ENCODE results near the gene TSGA10IP. TPM values are rescaled to one million over a fixed set of nuclear protein-coding genes. Genes with fewer than 3 reads are reported as not detected.

Gene TSGA10IP
- total RNA-seq, 2 donors from 2014 or later, result 0.97 to 5.6 TPM

- no peak for DNase-seq
- peaks cover 5% of the 10 kb centered on the region for H3K4me1 Mint-ChIP-seq
- no peaks in the 10 kb centered on the region for H3K27me3 ChIP-seq (ENCODE audit: control insufficient read depth, insufficient read depth, low read length, poor library complexity, severe bottlenecking)
- no peaks in the 10 kb centered on the region for H3K9me3 ChIP-seq (ENCODE audit: control insufficient read depth, low read length)
- no peak overlapping the region for H3K4me3 ChIP-seq (ENCODE audit: low read length)
- TF ChIP-seq, protein P1, sequence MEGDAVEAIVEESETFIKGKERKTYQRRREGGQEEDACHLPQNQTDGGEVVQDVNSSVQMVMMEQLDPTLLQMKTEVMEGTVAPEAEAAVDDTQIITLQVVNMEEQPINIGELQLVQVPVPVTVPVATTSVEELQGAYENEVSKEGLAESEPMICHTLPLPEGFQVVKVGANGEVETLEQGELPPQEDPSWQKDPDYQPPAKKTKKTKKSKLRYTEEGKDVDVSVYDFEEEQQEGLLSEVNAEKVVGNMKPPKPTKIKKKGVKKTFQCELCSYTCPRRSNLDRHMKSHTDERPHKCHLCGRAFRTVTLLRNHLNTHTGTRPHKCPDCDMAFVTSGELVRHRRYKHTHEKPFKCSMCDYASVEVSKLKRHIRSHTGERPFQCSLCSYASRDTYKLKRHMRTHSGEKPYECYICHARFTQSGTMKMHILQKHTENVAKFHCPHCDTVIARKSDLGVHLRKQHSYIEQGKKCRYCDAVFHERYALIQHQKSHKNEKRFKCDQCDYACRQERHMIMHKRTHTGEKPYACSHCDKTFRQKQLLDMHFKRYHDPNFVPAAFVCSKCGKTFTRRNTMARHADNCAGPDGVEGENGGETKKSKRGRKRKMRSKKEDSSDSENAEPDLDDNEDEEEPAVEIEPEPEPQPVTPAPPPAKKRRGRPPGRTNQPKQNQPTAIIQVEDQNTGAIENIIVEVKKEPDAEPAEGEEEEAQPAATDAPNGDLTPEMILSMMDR (conservative IDR thresholded peaks at IDR 0.05), result no peak
- H3K27ac ChIP-seq (ENCODE audit: low read depth, low read length), result no peak overlapping the region
- peaks cover 35% of the 10 kb centered on the region for H3K36me3 Mint-ChIP-seq (ENCODE audit: low read depth)
- H3K9ac ChIP-seq (ENCODE audit: extremely low read depth, low read length, poor library complexity, severe bottlenecking), result no peak overlapping the region
- H3K9me3 Mint-ChIP-seq, result no peaks in the 10 kb centered on the region
- H3K4me3 Mint-ChIP-seq, result no peak overlapping the region
- H3K27ac Mint-ChIP-seq, result no peak overlapping the region
- H3K4me1 ChIP-seq (ENCODE audit: control insufficient read depth, insufficient read depth, low read length), result no peaks in the 10 kb centered on the region
- H3K27me3 Mint-ChIP-seq (ENCODE audit: insufficient read depth), result no peaks in the 10 kb centered on the region
- WGBS, 2 experiments (ENCODE audit: insufficient coverage in 1 of 2, insufficient read length in 1 of 2), result 96% methylated on average over 4 to 10 of the region's 10 CpGs
- H3K36me3 ChIP-seq (ENCODE audit: control insufficient read depth, insufficient read depth, low read length), result no peaks in the 10 kb centered on the region
These were observed 34.0 kb downstream of the TSGA10IP start for GRCh38 chr11:65979261-65979759.

DNA sequence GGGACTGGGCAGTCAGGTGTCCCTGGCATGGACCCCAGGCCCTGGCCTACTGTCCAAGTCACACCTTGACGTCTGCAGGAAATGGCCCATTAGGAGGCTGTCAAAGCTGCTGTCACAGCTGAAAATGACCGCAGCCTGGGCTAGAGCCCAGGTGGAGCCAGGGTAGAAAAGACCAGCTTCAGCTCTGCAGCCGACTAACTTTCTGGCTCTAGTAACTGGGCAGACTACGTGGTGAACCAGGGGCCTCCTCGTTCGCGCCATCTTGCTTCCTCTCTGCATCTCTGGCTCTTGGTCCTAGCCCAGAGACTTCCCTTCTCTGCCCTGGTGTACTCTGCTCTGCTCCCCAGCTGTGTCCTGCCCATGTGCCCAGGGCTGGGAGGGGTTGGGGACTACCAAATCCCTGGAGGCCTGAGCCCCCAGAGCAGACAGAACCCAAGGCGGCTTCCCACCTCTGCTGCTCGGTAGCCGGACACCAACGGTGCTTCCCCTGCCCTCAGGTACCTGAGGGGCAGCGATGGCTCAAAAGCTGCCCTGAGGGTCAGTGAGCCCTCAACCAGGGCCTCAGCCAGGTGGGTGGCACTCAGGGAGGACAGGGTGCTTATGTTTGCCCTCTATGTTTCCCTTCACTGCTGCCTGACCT lies 35.9 kb downstream of the TSGA10IP start:
- no peaks in the 10 kb centered on the region for H3K9me3 Mint-ChIP-seq
- H3K4me3 ChIP-seq (ENCODE audit: low read length), result no peak overlapping the region
- no peaks in the 10 kb centered on the region for H3K4me1 ChIP-seq (ENCODE audit: control insufficient read depth, insufficient read depth, low read length)
- no peak overlapping the region for H3K27ac Mint-ChIP-seq
- no peak for DNase-seq
- no peak overlapping the region for H3K4me3 Mint-ChIP-seq
- TF ChIP-seq, protein P1 (conservative IDR thresholded peaks at IDR 0.05), result no peak
- H3K9ac ChIP-seq (ENCODE audit: extremely low read depth, low read length, poor library complexity, severe bottlenecking), result no peak overlapping the region
- H3K9me3 ChIP-seq (ENCODE audit: control insufficient read depth, low read length), result no peaks in the 10 kb centered on the region
- H3K27ac ChIP-seq (ENCODE audit: low read depth, low read length), result no peak overlapping the region
- H3K27me3 Mint-ChIP-seq (ENCODE audit: insufficient read depth), result no peaks in the 10 kb centered on the region
- H3K27me3 ChIP-seq (ENCODE audit: control insufficient read depth, insufficient read depth, low read length, poor library complexity, severe bottlenecking), result no peaks in the 10 kb centered on the region
- WGBS, 2 experiments (ENCODE audit: insufficient coverage in 1 of 2, insufficient read length in 1 of 2), result 92 to 96% methylated on average over 11 to 12 of the region's 12 CpGs
- no peaks in the 10 kb centered on the region for H3K36me3 ChIP-seq (ENCODE audit: control insufficient read depth, insufficient read depth, low read length)
- H3K36me3 Mint-ChIP-seq (ENCODE audit: low read depth), result peaks cover 26% of the 10 kb centered on the region
- no peaks in the 10 kb centered on the region for H3K4me1 Mint-ChIP-seq

DNA sequence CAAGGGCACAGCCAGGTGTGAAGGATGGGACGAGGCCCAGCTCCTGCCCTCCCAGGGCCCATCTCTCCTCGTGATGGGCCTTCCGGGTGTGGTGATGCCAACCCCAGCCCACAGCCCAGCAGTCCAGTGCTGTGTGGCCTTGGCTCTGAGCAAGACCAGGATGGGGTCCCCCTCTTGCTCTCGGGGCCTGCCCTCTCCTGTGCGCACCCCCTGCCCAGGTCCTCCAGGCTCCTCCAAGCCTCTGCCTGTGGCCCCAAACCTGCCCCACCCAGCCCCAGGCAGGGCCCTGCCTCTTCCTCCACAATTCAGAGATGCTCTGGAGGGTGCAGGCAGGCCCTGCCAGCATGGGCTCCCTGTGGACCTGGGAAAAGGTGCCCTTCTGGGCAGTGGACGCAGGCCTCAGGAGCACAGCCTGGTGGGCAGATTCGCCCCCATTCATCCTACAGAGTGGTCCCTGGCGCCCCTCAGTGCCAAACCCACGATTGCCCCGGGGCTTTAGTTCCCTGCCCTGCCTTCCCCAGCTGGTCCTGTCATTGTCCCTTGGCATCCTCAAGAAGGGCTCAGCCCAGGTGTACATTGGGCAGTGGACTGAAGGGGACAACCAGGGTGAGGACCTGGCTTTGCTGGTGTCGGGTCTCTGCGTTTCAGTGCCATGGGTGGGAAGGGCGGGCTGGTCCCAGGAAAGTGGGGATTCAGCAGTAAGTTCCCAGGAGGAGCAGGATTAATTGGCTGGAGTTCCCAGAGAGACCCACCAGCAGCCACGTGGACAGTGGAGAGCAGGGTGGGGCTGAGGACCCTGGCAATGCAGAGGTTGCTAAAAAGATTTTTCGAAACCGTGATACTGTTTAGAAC lies 36.9 kb downstream of the TSGA10IP start:
- no peaks in the 10 kb centered on the region for H3K9me3 Mint-ChIP-seq

More for the DNA sequence above, 36.9 kb downstream of the TSGA10IP start:
- Mint-ChIP-seq H3K4me3 (no peak overlapping the region), H3K27ac (no peak overlapping the region), H3K4me1 (no peaks in the 10 kb centered on the region), H3K27me3 (ENCODE audit: insufficient read depth) (no peaks in the 10 kb centered on the region), H3K36me3 (ENCODE audit: low read depth) (peaks cover 19% of the 10 kb centered on the region)
- Histone ChIP-seq H3K9me3 (ENCODE audit: control insufficient read depth, low read length) (no peaks in the 10 kb centered on the region), H3K36me3 (ENCODE audit: control insufficient read depth, insufficient read depth, low read length) (no peaks in the 10 kb centered on the region), H3K27ac (ENCODE audit: low read depth, low read length) (no peak overlapping the region), H3K27me3 (ENCODE audit: control insufficient read depth, insufficient read depth, low read length, poor library complexity, severe bottlenecking) (no peaks in the 10 kb centered on the region), H3K4me1 (ENCODE audit: control insufficient read depth, insufficient read depth, low read length) (no peaks in the 10 kb centered on the region), H3K4me3 (ENCODE audit: low read length) (no peak overlapping the region), H3K9ac (ENCODE audit: extremely low read depth, low read length, poor library complexity, severe bottlenecking) (no peak overlapping the region)
- TF ChIP-seq, protein P1 (conservative IDR thresholded peaks at IDR 0.05), result no peak
- no peak for DNase-seq
- 88 to 89% methylated on average over 9 to 16 of the region's 16 CpGs for WGBS, 2 experiments (ENCODE audit: insufficient coverage in 1 of 2, insufficient read length in 1 of 2)
